Astrocyte (in vitro differentiated cells and primary cell): Measurements from ENCODE around the gene CD226. TPM values are rescaled to one million over a fixed set of nuclear protein-coding genes. Genes with fewer than 3 reads are reported as not detected.

Experiments used
- DNase-seq: peaks from one replicate; pipeline ENCODE4 v3.0.0-alpha.2; 2010; ENCODE audit warnings: low read depth
- FAIRE-seq: peaks from 2 replicates; lab custom pipeline; 2011; peaks lifted over from hg19 to GRCh38; lab: Jason Lieb, UNC
- H2AFZ ChIP-seq: 2 replicates; pipeline ENCODE4 v1.6.0; 2012; ENCODE audit warnings: low read depth, low read length, inconsistent platforms
- H3K27ac ChIP-seq: 2 replicates; pipeline ENCODE4 v1.5.1; 2011; ENCODE audit warnings: low read depth, low read length, inconsistent platforms
- H3K27me3 ChIP-seq: 2 replicates; pipeline ENCODE4 v1.6.0; 2011; ENCODE audit warnings: low read length, inconsistent platforms; ENCODE audit not compliant: insufficient read depth
- H3K36me3 ChIP-seq: 2 replicates; pipeline ENCODE4 v1.5.1; 2011; ENCODE audit warnings: low read length, inconsistent platforms; ENCODE audit not compliant: insufficient read depth
- H3K4me1 ChIP-seq: 2 replicates; pipeline ENCODE4 v1.5.1; 2011; ENCODE audit warnings: low read length, inconsistent platforms; ENCODE audit not compliant: insufficient read depth
- H3K4me2 ChIP-seq: 2 replicates; pipeline ENCODE4 v1.6.0; 2012; ENCODE audit warnings: low read length, inconsistent platforms
- H3K4me3 ChIP-seq: 2 replicates; pipeline ENCODE4 v1.5.1; 2011; ENCODE audit warnings: low read depth, mild to moderate bottlenecking, low read length, inconsistent platforms; ENCODE audit not compliant: insufficient read depth
- H3K79me2 ChIP-seq: 2 replicates; pipeline ENCODE4 v1.6.0; 2012; ENCODE audit warnings: mild to moderate bottlenecking, low read length, inconsistent platforms; ENCODE audit not compliant: insufficient read depth
- H3K9ac ChIP-seq: 2 replicates; pipeline ENCODE4 v1.6.0; 2012; ENCODE audit warnings: mild to moderate bottlenecking, low read length, inconsistent platforms
- H3K9me3 ChIP-seq: 2 replicates; pipeline ENCODE4 v1.5.1; 2012; ENCODE audit warnings: low read depth, mild to moderate bottlenecking, low read length, inconsistent platforms; ENCODE audit not compliant: insufficient read depth
- H4K20me1 ChIP-seq: 2 replicates; pipeline ENCODE4 v1.6.0; 2012; ENCODE audit warnings: low read length, inconsistent platforms; ENCODE audit not compliant: insufficient read depth
- H3K27ac Mint-ChIP-seq: one replicate; pipeline ENCODE4 v1.8.0; 2021; ENCODE audit warnings: mild to moderate bottlenecking, mixed read lengths; ENCODE audit not compliant: unreplicated experiment
- H3K27me3 Mint-ChIP-seq: one replicate; pipeline ENCODE4 v1.8.0; 2021; ENCODE audit warnings: low read depth, mixed read lengths; ENCODE audit not compliant: unreplicated experiment
- H3K36me3 Mint-ChIP-seq: one replicate; pipeline ENCODE4 v1.8.0; 2021; ENCODE audit warnings: low read depth, mixed read lengths; ENCODE audit not compliant: unreplicated experiment
- H3K4me1 Mint-ChIP-seq: one replicate; pipeline ENCODE4 v1.8.0; 2021; ENCODE audit warnings: low read depth, mixed read lengths; ENCODE audit not compliant: unreplicated experiment
- H3K4me3 Mint-ChIP-seq: one replicate; pipeline ENCODE4 v1.8.0; 2021; ENCODE audit warnings: mild to moderate bottlenecking, moderate library complexity, mixed read lengths; ENCODE audit not compliant: unreplicated experiment
- H3K9me3 Mint-ChIP-seq: one replicate; pipeline ENCODE4 v1.8.0; 2021; ENCODE audit warnings: mild to moderate bottlenecking, mixed read lengths; ENCODE audit not compliant: unreplicated experiment
- EZH2 ChIP-seq: IDR thresholded peaks from 2 replicates; pipeline ENCODE4 v1.6.1; 2012; ENCODE audit warnings: mild to moderate bottlenecking, low read length, inconsistent platforms; ENCODE audit not compliant: insufficient read depth
- total RNA-seq: library from RNA; stranded (reverse); gene quantifications from 2 replicates; pipeline ENCODE4 v1.2.1, GENCODE V29; 2021
- TF ChIP-seq, protein P1 (sequence below): IDR thresholded peaks from 2 replicates; pipeline ENCODE4 v1.5.1; 2011; ENCODE audit warnings: low read depth, mild to moderate bottlenecking, inconsistent platforms, low read length, moderate library complexity; ENCODE audit not compliant: insufficient read depth

CD226 gene
- total RNA-seq, 1 donor from 2014 or later = 0.07 TPM

DNA sequence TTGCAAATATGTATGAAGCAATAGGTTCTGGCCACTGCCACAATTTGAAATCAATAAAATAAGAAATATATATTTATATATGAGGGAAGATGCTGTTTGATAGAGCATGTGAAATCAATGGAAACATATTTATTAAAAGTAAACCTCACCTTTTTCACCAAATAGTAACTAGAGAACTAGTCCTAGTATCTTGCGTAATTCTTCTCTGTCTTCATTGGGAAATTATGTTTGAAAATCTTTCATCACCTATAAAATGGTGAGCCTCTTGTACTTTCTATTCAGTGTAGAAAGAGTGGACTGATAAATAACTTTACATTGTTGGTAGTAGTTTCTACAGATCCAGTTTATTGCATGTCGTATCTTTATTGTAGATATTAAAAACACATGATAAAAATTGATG lies 103.0 kb downstream of the CD226 start:
- no peak overlapping the region for H3K4me3 Mint-ChIP-seq
- no peaks in the 10 kb centered on the region for H3K9me3 Mint-ChIP-seq
- DNase-seq = no peak
- Histone ChIP-seq H3K36me3 (no peaks in the 10 kb centered on the region), H3K9me3 (no peaks in the 10 kb centered on the region), H3K4me1 (peaks cover 11% of the 10 kb centered on the region), H3K4me3 (no peak overlapping the region), H3K4me2 (no peak overlapping the region), H4K20me1 (no peaks in the 10 kb centered on the region), H3K79me2 (no peaks in the 10 kb centered on the region), H2AFZ (no peak overlapping the region), H3K27me3 (no peaks in the 10 kb centered on the region), H3K27ac (no peak overlapping the region), H3K9ac (no peak overlapping the region)
- TF ChIP-seq, protein P1, sequence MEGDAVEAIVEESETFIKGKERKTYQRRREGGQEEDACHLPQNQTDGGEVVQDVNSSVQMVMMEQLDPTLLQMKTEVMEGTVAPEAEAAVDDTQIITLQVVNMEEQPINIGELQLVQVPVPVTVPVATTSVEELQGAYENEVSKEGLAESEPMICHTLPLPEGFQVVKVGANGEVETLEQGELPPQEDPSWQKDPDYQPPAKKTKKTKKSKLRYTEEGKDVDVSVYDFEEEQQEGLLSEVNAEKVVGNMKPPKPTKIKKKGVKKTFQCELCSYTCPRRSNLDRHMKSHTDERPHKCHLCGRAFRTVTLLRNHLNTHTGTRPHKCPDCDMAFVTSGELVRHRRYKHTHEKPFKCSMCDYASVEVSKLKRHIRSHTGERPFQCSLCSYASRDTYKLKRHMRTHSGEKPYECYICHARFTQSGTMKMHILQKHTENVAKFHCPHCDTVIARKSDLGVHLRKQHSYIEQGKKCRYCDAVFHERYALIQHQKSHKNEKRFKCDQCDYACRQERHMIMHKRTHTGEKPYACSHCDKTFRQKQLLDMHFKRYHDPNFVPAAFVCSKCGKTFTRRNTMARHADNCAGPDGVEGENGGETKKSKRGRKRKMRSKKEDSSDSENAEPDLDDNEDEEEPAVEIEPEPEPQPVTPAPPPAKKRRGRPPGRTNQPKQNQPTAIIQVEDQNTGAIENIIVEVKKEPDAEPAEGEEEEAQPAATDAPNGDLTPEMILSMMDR = no peak
- no peak for TF ChIP-seq EZH2
- no peaks in the 10 kb centered on the region for H3K27me3 Mint-ChIP-seq
- no peaks in the 10 kb centered on the region for H3K36me3 Mint-ChIP-seq
- H3K27ac Mint-ChIP-seq = no peak overlapping the region
- FAIRE-seq = no peak
- no peaks in the 10 kb centered on the region for H3K4me1 Mint-ChIP-seq

DNA sequence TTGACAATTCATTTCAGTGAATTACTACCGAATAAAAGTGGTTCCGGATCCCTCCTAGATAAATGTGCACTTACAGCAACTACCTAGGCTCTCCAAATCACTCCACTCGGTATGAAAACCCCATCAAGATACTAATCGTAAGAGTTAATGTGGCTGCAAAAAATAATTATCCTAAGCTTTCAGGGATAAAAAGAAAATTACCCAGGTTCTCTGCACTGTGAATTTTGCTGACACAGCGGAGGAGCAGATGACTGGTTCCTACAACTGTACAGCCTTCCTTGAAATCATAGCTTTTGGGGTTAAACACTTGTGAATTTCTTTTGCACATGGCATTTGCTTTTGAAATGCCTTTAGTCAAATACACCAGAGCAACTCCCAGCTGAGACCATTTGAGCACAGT lies 104.7 kb downstream of the CD226 start:
- H3K36me3 Mint-ChIP-seq = no peaks in the 10 kb centered on the region
- H2AFZ ChIP-seq = no peak overlapping the region
- no peak for DNase-seq

DNA sequence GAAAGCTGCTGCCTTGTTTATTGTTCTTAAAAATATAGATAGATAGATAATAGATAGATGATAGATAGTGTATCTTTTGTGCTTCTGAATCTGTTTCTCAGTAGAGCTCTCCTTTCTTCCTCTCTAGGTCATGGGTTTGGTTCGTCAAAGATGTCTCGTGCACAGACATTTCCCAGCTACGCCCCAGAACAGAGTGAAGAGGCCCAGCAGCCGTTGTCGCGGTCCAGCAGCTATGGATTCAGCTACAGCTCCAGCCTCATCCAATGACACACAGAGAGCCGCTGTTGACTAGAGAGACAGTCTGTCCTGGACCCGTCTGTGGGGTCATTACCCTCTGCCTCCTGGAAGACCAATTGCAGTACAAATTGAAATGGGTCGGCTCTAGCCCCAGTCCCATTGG lies 106.6 kb downstream of the CD226 start:
- Histone ChIP-seq H3K36me3 (no peaks in the 10 kb centered on the region), H3K27me3 (no peaks in the 10 kb centered on the region), H4K20me1 (no peaks in the 10 kb centered on the region), H3K9me3 (no peaks in the 10 kb centered on the region), H3K9ac (no peak overlapping the region), H2AFZ (no peak overlapping the region), H3K4me1 (peaks cover 11% of the 10 kb centered on the region), H3K79me2 (no peaks in the 10 kb centered on the region), H3K4me3 (no peak overlapping the region), H3K4me2 (no peak overlapping the region), H3K27ac (no peak overlapping the region)
- H3K36me3 Mint-ChIP-seq = no peaks in the 10 kb centered on the region
- DNase-seq = no peak
- TF ChIP-seq, protein P1 = no peak
- TF ChIP-seq EZH2 = no peak
- no peak overlapping the region for H3K4me3 Mint-ChIP-seq
- no peak for FAIRE-seq
- H3K4me1 Mint-ChIP-seq = no peaks in the 10 kb centered on the region
- no peaks in the 10 kb centered on the region for H3K27me3 Mint-ChIP-seq
- H3K9me3 Mint-ChIP-seq = no peaks in the 10 kb centered on the region
- no peak overlapping the region for H3K27ac Mint-ChIP-seq

More for the DNA sequence above, 104.7 kb downstream of the CD226 start:
- Mint-ChIP-seq H3K27me3 (no peaks in the 10 kb centered on the region), H3K27ac (no peak overlapping the region), H3K9me3 (no peaks in the 10 kb centered on the region), H3K4me3 (no peak overlapping the region), H3K4me1 (no peaks in the 10 kb centered on the region)
- no peak for FAIRE-seq
- Histone ChIP-seq H3K9me3 (no peaks in the 10 kb centered on the region), H3K4me1 (peaks cover 11% of the 10 kb centered on the region), H4K20me1 (no peaks in the 10 kb centered on the region), H3K27ac (no peak overlapping the region), H3K9ac (no peak overlapping the region), H3K4me3 (no peak overlapping the region), H3K4me2 (no peak overlapping the region), H3K27me3 (no peaks in the 10 kb centered on the region), H3K79me2 (no peaks in the 10 kb centered on the region), H3K36me3 (no peaks in the 10 kb centered on the region)
- TF ChIP-seq EZH2 = no peak
